M059J (cell line): ENCODE measurements around the gene ARFGAP2. TPM values are rescaled to one million over a fixed set of nuclear protein-coding genes. Genes with fewer than 3 reads are reported as not detected.

Experiments used
- total RNA-seq: library from RNA; depleted of rRNA; stranded (reverse); fragments of >200 nt; shearing (Covaris generic); gene quantifications from 2 replicates; pipeline ENCODE4 v1.2.3, GENCODE V29; 2014; rRNA removed

Gene ARFGAP2
- total RNA-seq, 1 experiment from 2014 or later, result 119 TPM

Other genes starting within 250 kb of the ARFGAP2 start
- gene CSTPP1, start 240.1 kb downstream of the ARFGAP2 start, total RNA-seq, result 46.6 and 62.4 TPM in 2 replicates
- gene PACSIN3, start 9.6 kb upstream of the ARFGAP2 start, total RNA-seq, result 13.3 and 15.8 TPM in 2 replicates
- 21.2 and 23.2 TPM in 2 replicates for gene DDB2, start 38.1 kb upstream of the ARFGAP2 start, total RNA-seq
- 74.4 and 98.8 TPM in 2 replicates for gene ACP2, start 71.9 kb upstream of the ARFGAP2 start, total RNA-seq
- 7.7 and 13.1 TPM in 2 replicates for gene NR1H3, start 81.1 kb upstream of the ARFGAP2 start, total RNA-seq
- gene MADD, start 93.3 kb upstream of the ARFGAP2 start, total RNA-seq, result 13.3 and 25.1 TPM in 2 replicates
- not detected in 2 replicates for gene MYBPC3, start 175.8 kb upstream of the ARFGAP2 start, total RNA-seq
- not detected in 2 replicates for gene SPI1, start 201.7 kb upstream of the ARFGAP2 start, total RNA-seq
- gene SLC39A13, start 231.7 kb upstream of the ARFGAP2 start, total RNA-seq, result 23.2 and 43.9 TPM in 2 replicates
- gene PSMC3, start 249.6 kb upstream of the ARFGAP2 start, total RNA-seq, result 283 and 294 TPM in 2 replicates